B cell (primary cell): ENCODE data around the gene ISM1. TPM values are rescaled to one million over a fixed set of nuclear protein-coding genes. Genes with fewer than 3 reads are reported as not detected.

Experiments used
- ATAC-seq: fragments of 200-7000 bp; cut with Tn5 transposase; one replicate; pipeline ENCODE4 v1.10.0; 2021; ENCODE audit warnings: low read depth, mild to moderate bottlenecking, moderate number of reproducible peaks, moderate library complexity
- CTCF ChIA-PET: fragments of 350-600 bp; sonication (Branson Sonifier 250); formaldehyde crosslinking; loops from one replicate; lab custom pipeline; 2021; ENCODE audit warnings: antibody characterized with exemption, inconsistent platforms; lab: Charles Lee
- POLR2A ChIA-PET: fragments of 350-600 bp; sonication (Branson Sonifier 250); formaldehyde crosslinking; loops from one replicate; lab custom pipeline; 2021; ENCODE audit warnings: antibody characterized with exemption; lab: Charles Lee
- DNase-seq: peaks from one replicate; pipeline ENCODE4 v3.0.0; 2013
- H2AFZ ChIP-seq: 2 replicates; pipeline ENCODE4 v1.6.1; 2012; ENCODE audit warnings: mild to moderate bottlenecking, low read depth, low read length; ENCODE audit not compliant: insufficient read depth, poor library complexity, severe bottlenecking
- H3K27ac ChIP-seq, 2 donors: 1 replicate in 1 of 2; 2 replicates in 1 of 2; pipeline ENCODE4 v1.5.1; 2012 to 2013; ENCODE audit warnings: low read length in 2 of 2, mild to moderate bottlenecking in 2 of 2, moderate library complexity in 1 of 2
- H3K27me3 ChIP-seq, 4 experiments: fragments of 200-600 bp in 1 of 4; sonication (generic) in 1 of 4; replicated peaks in 1 of 4; 1 replicate in 2 of 4; 2 replicates in 2 of 4; pipeline versions ENCODE4 v1.6.1 to v1.7.0; 2013 to 2016; ENCODE audit warnings: low read length in 3 of 4, mild to moderate bottlenecking in 2 of 4, mixed read lengths in 1 of 4, moderate library complexity in 1 of 4; ENCODE audit not compliant: insufficient read depth in 4 of 4, control insufficient read depth in 3 of 4; ENCODE audit errors: control extremely low read depth in 1 of 4
- H3K36me3 ChIP-seq, 2 experiments: replicated peaks in 1 of 2; 1 replicate in 1 of 2; 2 replicates in 1 of 2; pipeline versions ENCODE4 v1.6.1 to v1.7.1; 2013; ENCODE audit warnings: low read length in 1 of 2; ENCODE audit not compliant: insufficient read depth in 2 of 2, control insufficient read depth in 1 of 2; ENCODE audit errors: control extremely low read depth in 1 of 2, extremely low read depth in 1 of 2
- H3K4me1 ChIP-seq, 2 donors: fragments of 200-600 bp in 1 of 2; sonication (generic) in 1 of 2; 1 replicate in 1 of 2; 2 replicates in 1 of 2; pipeline versions ENCODE4 v1.5.1 to v1.6.1; 2013 to 2017; ENCODE audit warnings: low read length in 2 of 2; ENCODE audit not compliant: control insufficient read depth in 2 of 2, insufficient read depth in 2 of 2
- H3K4me2 ChIP-seq: replicated peaks from 2 replicates; pipeline ENCODE3; 2012; ENCODE audit warnings: mild to moderate bottlenecking, low read depth, low read length; ENCODE audit not compliant: poor library complexity, severe bottlenecking
- H3K4me3 ChIP-seq, 5 experiments: fragments of 200-600 bp in 1 of 5; sonication (generic) in 1 of 5; 1 replicate in 3 of 5; 2 replicates in 2 of 5; pipeline versions ENCODE4 v1.5.1 to v1.7.0; 2011 to 2016; ENCODE audit warnings: low read length in 4 of 5, mild to moderate bottlenecking in 4 of 5, low read depth in 2 of 5, control low read depth in 1 of 5, moderate library complexity in 1 of 5; ENCODE audit not compliant: insufficient read depth in 1 of 5; ENCODE audit errors: control extremely low read depth in 1 of 5, extremely low read depth in 1 of 5
- H3K79me2 ChIP-seq: fragments of 200-600 bp; sonication (generic); one replicate; pipeline ENCODE4 v1.6.0; 2016; ENCODE audit warnings: low read length; ENCODE audit not compliant: control insufficient read depth, insufficient read depth
- H3K9ac ChIP-seq: fragments of 200-600 bp; sonication (generic); 2 replicates; pipeline ENCODE4 v1.6.1; 2017; ENCODE audit warnings: mild to moderate bottlenecking, low read length, moderate library complexity
- H3K9me3 ChIP-seq, 3 donors: one replicate each; pipeline versions ENCODE4 v1.6.1 to v1.7.1; 2013; ENCODE audit warnings: low read length in 2 of 3; ENCODE audit not compliant: control insufficient read depth in 2 of 3, insufficient read depth in 1 of 3; ENCODE audit errors: control extremely low read depth in 1 of 3
- H4K20me1 ChIP-seq: 2 replicates; pipeline ENCODE4 v1.6.0; 2012; ENCODE audit warnings: mild to moderate bottlenecking, low read length; ENCODE audit not compliant: insufficient read depth, control insufficient read depth, poor library complexity, severe bottlenecking
- H3K27ac Mint-ChIP-seq: one replicate; pipeline ENCODE4 v1.8.0; 2021; ENCODE audit warnings: mixed read lengths
- H3K27me3 Mint-ChIP-seq: one replicate; pipeline ENCODE4 v1.8.0; 2021; ENCODE audit warnings: mixed read lengths
- H3K4me1 Mint-ChIP-seq: one replicate; pipeline ENCODE4 v1.8.0; 2021; ENCODE audit warnings: mixed read lengths
- H3K4me3 Mint-ChIP-seq: one replicate; pipeline ENCODE4 v1.8.0; 2021; ENCODE audit warnings: mixed read lengths
- H3K9me3 Mint-ChIP-seq: one replicate; pipeline ENCODE4 v1.8.0; 2022; ENCODE audit warnings: mixed read lengths; ENCODE audit not compliant: insufficient read depth
- EZH2 ChIP-seq: IDR thresholded peaks from 2 replicates; pipeline ENCODE4 v1.6.1; 2012; ENCODE audit warnings: borderline replicate concordance, low read depth, mild to moderate bottlenecking, moderate library complexity, low read length; ENCODE audit not compliant: insufficient read depth, poor library complexity, severe bottlenecking
- WGBS: methylation state at CpG from one replicate; pipeline ENCODE4 v1.1.5; 2013; ENCODE audit warnings: missing lambda C conversion rate; ENCODE audit not compliant: insufficient coverage; 5-methylcytosine and 5-hydroxymethylcytosine counted together
- intact Hi-C: fragments of 100-400 bp; cut with micrococcal nuclease; formaldehyde crosslinking; loops from one replicate; pipeline ENCODE4 v1.10.0; 2022
- polyA plus RNA-seq: library from polyadenylated mRNA; depleted of rRNA; stranded (reverse); fragments of >200 nt; gene quantifications from 2 replicates; pipeline ENCODE4 v1.2.3, GENCODE V29; 2012
- total RNA-seq, 2 donors: library from RNA; stranded (reverse); fragments of 120-200 nt in 1 of 2; gene quantifications; 1 replicate in 1 of 2; 2 replicates in 1 of 2; pipeline versions ENCODE4 v1.2.3 to v1.2.4, GENCODE V29; 2013 to 2022
- TF ChIP-seq, protein P1 (sequence below): fragments of 200-600 bp; IDR thresholded peaks from one replicate; pipeline ENCODE4 v1.8.0; 2022; ENCODE audit warnings: antibody characterized with exemption, mild to moderate bottlenecking

The ISM1 gene
- total and polyA plus RNA-seq, 2 donors (not counting 1 experiment from before 2014, with no cell fraction given): not detected

DNA sequence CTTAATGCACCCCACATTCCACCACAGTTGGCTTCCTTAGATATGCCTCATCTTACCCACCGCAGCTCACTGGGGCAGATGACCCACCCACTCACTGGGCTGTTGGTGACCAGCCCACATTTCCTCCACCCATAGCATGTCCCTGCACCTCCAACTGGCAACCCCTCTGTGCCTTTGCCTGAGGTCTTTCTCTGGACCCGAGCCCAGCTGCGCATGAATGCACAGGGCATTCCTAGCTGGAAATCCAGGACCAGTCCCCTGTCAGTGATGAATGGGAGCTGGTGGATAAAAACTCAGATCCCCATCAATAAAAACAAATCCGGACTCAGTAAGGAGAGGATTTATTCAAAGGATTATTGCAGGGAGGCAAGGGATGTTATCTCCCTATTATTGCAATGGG is 75.0 kb downstream of the ISM1 start:
- no peaks in the 10 kb centered on the region for H3K9me3 Mint-ChIP-seq
- no peak overlapping the region for H3K9ac ChIP-seq
- ChIA-PET CTCF (no interaction called here), POLR2A (no interaction called here)
- no peak overlapping the region for H3K27ac ChIP-seq
- no peaks in the 10 kb centered on the region for H3K27me3 ChIP-seq
- no peaks in the 10 kb centered on the region for H3K79me2 ChIP-seq
- H3K9me3 ChIP-seq: no peaks in the 10 kb centered on the region
- no peak overlapping the region for H3K4me2 ChIP-seq
- 92% methylated on average over 1 of the region's 4 CpGs for WGBS
- no peaks in the 10 kb centered on the region for H3K36me3 ChIP-seq
- H3K27ac Mint-ChIP-seq: no peak overlapping the region
- no peaks in the 10 kb centered on the region for H3K4me1 Mint-ChIP-seq
- no peaks in the 10 kb centered on the region for H4K20me1 ChIP-seq
- TF ChIP-seq, protein P1, sequence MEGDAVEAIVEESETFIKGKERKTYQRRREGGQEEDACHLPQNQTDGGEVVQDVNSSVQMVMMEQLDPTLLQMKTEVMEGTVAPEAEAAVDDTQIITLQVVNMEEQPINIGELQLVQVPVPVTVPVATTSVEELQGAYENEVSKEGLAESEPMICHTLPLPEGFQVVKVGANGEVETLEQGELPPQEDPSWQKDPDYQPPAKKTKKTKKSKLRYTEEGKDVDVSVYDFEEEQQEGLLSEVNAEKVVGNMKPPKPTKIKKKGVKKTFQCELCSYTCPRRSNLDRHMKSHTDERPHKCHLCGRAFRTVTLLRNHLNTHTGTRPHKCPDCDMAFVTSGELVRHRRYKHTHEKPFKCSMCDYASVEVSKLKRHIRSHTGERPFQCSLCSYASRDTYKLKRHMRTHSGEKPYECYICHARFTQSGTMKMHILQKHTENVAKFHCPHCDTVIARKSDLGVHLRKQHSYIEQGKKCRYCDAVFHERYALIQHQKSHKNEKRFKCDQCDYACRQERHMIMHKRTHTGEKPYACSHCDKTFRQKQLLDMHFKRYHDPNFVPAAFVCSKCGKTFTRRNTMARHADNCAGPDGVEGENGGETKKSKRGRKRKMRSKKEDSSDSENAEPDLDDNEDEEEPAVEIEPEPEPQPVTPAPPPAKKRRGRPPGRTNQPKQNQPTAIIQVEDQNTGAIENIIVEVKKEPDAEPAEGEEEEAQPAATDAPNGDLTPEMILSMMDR: no peak
- TF ChIP-seq EZH2: no peak
- no peak for DNase-seq
- H3K4me3 ChIP-seq: no peak overlapping the region
- no peak overlapping the region for H3K4me3 Mint-ChIP-seq
- ATAC-seq: no peak
- intact Hi-C loops: no loop called here
- H3K27me3 Mint-ChIP-seq: no peaks in the 10 kb centered on the region
- H3K4me1 ChIP-seq: no peaks in the 10 kb centered on the region
- H2AFZ ChIP-seq: no peak overlapping the region

DNA sequence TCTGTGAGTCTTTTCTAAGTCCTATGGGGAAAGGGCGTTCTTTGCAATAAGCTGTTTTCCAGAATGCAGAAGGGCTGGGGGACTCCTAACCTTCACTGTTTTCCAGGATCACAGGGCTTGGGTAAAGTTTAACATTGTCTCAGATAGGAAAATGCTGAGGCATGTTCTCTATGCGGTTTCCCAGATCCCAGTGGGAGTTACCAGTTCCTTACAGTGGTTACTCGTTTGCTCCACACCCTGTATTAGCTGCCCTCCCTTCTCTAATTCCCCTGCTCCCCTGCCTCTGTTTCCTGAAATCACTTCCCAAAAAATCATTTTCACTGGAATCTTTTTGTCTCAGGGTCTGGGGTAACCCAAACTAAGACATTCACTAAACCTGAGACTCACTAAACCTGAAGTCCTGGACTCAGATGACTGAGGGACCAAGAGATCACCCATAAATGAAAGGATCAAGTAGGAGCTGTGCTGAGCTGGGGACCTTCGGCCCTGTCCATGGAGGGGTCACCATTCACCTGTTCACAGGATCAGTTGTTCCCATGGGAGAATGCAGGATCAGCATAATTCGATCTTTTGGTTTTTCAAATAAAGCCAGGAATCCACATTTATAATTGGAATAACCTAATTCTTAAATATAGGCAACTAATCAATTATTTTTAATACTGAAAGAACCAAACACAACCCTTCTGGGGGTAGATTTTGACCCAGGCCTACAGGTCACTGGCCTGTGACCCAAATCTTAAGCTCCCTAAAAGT is 76.2 kb downstream of the ISM1 start:
- H3K79me2 ChIP-seq: no peaks in the 10 kb centered on the region
- Mint-ChIP-seq H3K4me1 (no peaks in the 10 kb centered on the region), H3K9me3 (no peaks in the 10 kb centered on the region), H3K27ac (no peak overlapping the region), H3K4me3 (no peak overlapping the region), H3K27me3 (no peaks in the 10 kb centered on the region)
- no peak overlapping the region for H3K27ac ChIP-seq
- intact Hi-C loops: no loop called here
- H3K4me1 ChIP-seq: no peaks in the 10 kb centered on the region
- H3K9ac ChIP-seq: no peak overlapping the region
- no peaks in the 10 kb centered on the region for H4K20me1 ChIP-seq
- no peak for TF ChIP-seq EZH2
- TF ChIP-seq, protein P1: no peak
- ChIA-PET POLR2A (no interaction called here), CTCF (no interaction called here)
- H3K4me2 ChIP-seq: no peak overlapping the region
- no peak for DNase-seq
- H3K27me3 ChIP-seq: no peaks in the 10 kb centered on the region
- H2AFZ ChIP-seq: no peak overlapping the region
- WGBS: 81% methylated on average over 4 of the region's 5 CpGs
- no peaks in the 10 kb centered on the region for H3K36me3 ChIP-seq
- no peaks in the 10 kb centered on the region for H3K9me3 ChIP-seq
- H3K4me3 ChIP-seq: no peak overlapping the region
- no peak for ATAC-seq
